ENCODE data around the gene ARHGEF4. TPM values are rescaled to one million over a fixed set of nuclear protein-coding genes. Genes with fewer than 3 reads are reported as not detected.

Gene ARHGEF4
- total RNA-seq, 1 experiment from 2014 or later, result 26.6 TPM

DNA sequence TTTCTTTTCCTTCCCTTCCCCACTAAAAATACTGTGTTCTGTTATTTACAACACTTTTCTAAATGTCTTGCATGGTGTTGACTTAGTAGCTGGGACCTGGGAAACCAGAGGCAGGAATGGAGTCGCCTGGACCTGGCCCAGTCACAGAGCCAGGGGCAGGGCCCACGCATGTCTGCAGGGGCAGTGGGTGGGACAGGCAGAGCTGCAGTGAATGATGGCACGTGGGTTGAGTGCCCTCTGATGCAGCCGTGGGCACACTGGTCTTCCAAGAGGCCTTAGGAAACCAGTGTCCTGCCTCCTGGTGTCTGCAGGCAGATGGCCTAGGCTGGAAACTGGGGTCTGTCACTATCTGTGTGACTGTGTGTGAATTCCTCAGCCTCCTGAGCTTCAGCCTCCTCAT, 46.8 kb downstream of the ARHGEF4 start:
- no peak overlapping the region for H3K4me3 ChIP-seq (replicated peaks in 1 of 2; ENCODE audit: low read depth in 1 of 2, low read length in 2 of 2)
- no peaks in the 10 kb centered on the region for H3K36me3 ChIP-seq (ENCODE audit: control insufficient read depth in 1 of 2, insufficient read depth in 2 of 2, low read length in 2 of 2)
- ATAC-seq (no peak), DNase-seq (ENCODE audit: low read depth, low spot score) (no peak)
- CTCF ChIA-PET, result interaction anchor here (1.1 to 1.7 kb wide), 2 partner anchors 10 to 86 kb away, joined by 3 to 4 read pairs; no protein-coding TSS in a partner anchor
- H3K9ac ChIP-seq (ENCODE audit: low read length), result no peak overlapping the region
- TF ChIP-seq, protein P1, sequence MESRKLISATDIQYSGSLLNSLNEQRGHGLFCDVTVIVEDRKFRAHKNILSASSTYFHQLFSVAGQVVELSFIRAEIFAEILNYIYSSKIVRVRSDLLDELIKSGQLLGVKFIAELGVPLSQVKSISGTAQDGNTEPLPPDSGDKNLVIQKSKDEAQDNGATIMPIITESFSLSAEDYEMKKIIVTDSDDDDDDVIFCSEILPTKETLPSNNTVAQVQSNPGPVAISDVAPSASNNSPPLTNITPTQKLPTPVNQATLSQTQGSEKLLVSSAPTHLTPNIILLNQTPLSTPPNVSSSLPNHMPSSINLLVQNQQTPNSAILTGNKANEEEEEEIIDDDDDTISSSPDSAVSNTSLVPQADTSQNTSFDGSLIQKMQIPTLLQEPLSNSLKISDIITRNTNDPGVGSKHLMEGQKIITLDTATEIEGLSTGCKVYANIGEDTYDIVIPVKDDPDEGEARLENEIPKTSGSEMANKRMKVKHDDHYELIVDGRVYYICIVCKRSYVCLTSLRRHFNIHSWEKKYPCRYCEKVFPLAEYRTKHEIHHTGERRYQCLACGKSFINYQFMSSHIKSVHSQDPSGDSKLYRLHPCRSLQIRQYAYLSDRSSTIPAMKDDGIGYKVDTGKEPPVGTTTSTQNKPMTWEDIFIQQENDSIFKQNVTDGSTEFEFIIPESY (IDR thresholded peaks at IDR 0.05; ENCODE audit: extremely low read depth, insufficient replicate concordance, low read length), result no peak
- TF ChIP-seq POLR2A (IDR thresholded peaks at IDR 0.05; ENCODE audit: borderline replicate concordance, extremely low read depth, insufficient read depth, insufficient read length) (no peak), ATF3 (IDR thresholded peaks at IDR 0.05) (no peak), JUND (IDR thresholded peaks at IDR 0.05) (no peak), SRF (IDR thresholded peaks at IDR 0.05; ENCODE audit: low read depth) (no peak), ZNF274 (IDR thresholded peaks at IDR 0.05; ENCODE audit: low read depth, low read length) (no peak)
- H3K9me2 ChIP-seq (ENCODE audit: insufficient read depth), result no peaks in the 10 kb centered on the region
- H3K4me1 ChIP-seq (ENCODE audit: control insufficient read depth in 1 of 2, insufficient read depth in 2 of 2, low read length in 2 of 2), result peaks cover 0 to 12% of the 10 kb centered on the region in 2 experiments; a peak in 1 of 4 replicates
- no TSS peak for BruUV-seq (replicated peaks)
- H4K20me1 ChIP-seq (ENCODE audit: insufficient read depth), result no peaks in the 10 kb centered on the region
- H3K79me2 ChIP-seq (ENCODE audit: insufficient read depth, low read length), result no peaks in the 10 kb centered on the region
- no peak overlapping the region for H3K27ac ChIP-seq (ENCODE audit: low read depth, low read length)
- RAD21 ChIA-PET (ENCODE audit: low non-redundant PET in 1 of 2, low total read pairs in 2 of 2, uncharacterized antibody in 2 of 2, unreplicated experiment in 2 of 2), result no interaction called here
- H3K9me3 ChIP-seq (ENCODE audit: control insufficient read depth in 1 of 2, insufficient read depth in 1 of 2, low read depth in 1 of 2, low read length in 2 of 2), result no peaks in the 10 kb centered on the region
- no peaks in the 10 kb centered on the region for H3K27me3 ChIP-seq (ENCODE audit: insufficient read depth, low read length)
- no peak overlapping the region for H3K4me2 ChIP-seq (ENCODE audit: low read length)
- POLR2A ChIA-PET, result no interaction called here
- intact Hi-C loops (cut with micrococcal nuclease), result no loop called here
- H2AFZ ChIP-seq (ENCODE audit: low read depth, low read length, poor library complexity, severe bottlenecking), result no peak overlapping the region

DNA sequence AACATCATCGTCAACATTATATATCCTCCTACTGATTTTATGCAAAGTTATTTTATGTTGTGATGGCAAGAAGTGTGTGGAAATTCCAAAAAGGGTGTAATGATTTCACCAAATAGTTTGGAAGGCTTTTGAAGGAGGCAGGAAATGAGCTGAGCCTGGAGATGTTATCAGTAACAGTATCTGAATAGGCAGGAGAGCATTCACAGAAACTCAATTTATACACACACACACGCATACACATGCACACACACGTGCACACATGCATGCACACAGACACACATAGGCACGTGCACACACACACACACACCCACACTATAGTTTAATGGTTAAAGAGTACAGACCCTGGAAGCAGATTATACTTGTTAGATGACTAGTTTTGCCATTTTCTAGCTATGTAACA, 47.3 kb downstream of the ARHGEF4 start:
- Histone ChIP-seq H3K79me2 (ENCODE audit: insufficient read depth, low read length) (no peaks in the 10 kb centered on the region), H3K36me3 (ENCODE audit: control insufficient read depth in 1 of 2, insufficient read depth in 2 of 2, low read length in 2 of 2) (no peaks in the 10 kb centered on the region), H3K9me3 (ENCODE audit: control insufficient read depth in 1 of 2, insufficient read depth in 1 of 2, low read depth in 1 of 2, low read length in 2 of 2) (no peaks in the 10 kb centered on the region), H2AFZ (ENCODE audit: low read depth, low read length, poor library complexity, severe bottlenecking) (no peak overlapping the region), H3K27me3 (ENCODE audit: insufficient read depth, low read length) (no peaks in the 10 kb centered on the region), H3K4me2 (ENCODE audit: low read length) (no peak overlapping the region), H4K20me1 (ENCODE audit: insufficient read depth) (no peaks in the 10 kb centered on the region), H3K27ac (ENCODE audit: low read depth, low read length) (no peak overlapping the region), H3K4me1 (ENCODE audit: control insufficient read depth in 1 of 2, insufficient read depth in 2 of 2, low read length in 2 of 2) (peaks cover 0 to 12% of the 10 kb centered on the region in 2 experiments; a peak in 1 of 4 replicates), H3K9ac (ENCODE audit: low read length) (no peak overlapping the region), H3K4me3 (replicated peaks in 1 of 2; ENCODE audit: low read depth in 1 of 2, low read length in 2 of 2) (no peak overlapping the region), H3K9me2 (ENCODE audit: insufficient read depth) (no peaks in the 10 kb centered on the region)
- intact Hi-C loops (cut with micrococcal nuclease), result no loop called here
- TF ChIP-seq EZH2 (IDR thresholded peaks at IDR 0.05), result no peak
- TF ChIP-seq POLR2AphosphoS5 (IDR thresholded peaks at IDR 0.05; ENCODE audit: low read depth, low read length), result no peak
- no peak for TF ChIP-seq EZH2phosphoT487 (IDR thresholded peaks at IDR 0.05; ENCODE audit: borderline replicate concordance)
- TF ChIP-seq, protein P2, sequence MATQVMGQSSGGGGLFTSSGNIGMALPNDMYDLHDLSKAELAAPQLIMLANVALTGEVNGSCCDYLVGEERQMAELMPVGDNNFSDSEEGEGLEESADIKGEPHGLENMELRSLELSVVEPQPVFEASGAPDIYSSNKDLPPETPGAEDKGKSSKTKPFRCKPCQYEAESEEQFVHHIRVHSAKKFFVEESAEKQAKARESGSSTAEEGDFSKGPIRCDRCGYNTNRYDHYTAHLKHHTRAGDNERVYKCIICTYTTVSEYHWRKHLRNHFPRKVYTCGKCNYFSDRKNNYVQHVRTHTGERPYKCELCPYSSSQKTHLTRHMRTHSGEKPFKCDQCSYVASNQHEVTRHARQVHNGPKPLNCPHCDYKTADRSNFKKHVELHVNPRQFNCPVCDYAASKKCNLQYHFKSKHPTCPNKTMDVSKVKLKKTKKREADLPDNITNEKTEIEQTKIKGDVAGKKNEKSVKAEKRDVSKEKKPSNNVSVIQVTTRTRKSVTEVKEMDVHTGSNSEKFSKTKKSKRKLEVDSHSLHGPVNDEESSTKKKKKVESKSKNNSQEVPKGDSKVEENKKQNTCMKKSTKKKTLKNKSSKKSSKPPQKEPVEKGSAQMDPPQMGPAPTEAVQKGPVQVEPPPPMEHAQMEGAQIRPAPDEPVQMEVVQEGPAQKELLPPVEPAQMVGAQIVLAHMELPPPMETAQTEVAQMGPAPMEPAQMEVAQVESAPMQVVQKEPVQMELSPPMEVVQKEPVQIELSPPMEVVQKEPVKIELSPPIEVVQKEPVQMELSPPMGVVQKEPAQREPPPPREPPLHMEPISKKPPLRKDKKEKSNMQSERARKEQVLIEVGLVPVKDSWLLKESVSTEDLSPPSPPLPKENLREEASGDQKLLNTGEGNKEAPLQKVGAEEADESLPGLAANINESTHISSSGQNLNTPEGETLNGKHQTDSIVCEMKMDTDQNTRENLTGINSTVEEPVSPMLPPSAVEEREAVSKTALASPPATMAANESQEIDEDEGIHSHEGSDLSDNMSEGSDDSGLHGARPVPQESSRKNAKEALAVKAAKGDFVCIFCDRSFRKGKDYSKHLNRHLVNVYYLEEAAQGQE (IDR thresholded peaks at IDR 0.05; ENCODE audit: low read depth), result no peak
- DNase-seq (ENCODE audit: low read depth, low spot score) (no peak), ATAC-seq (no peak)
- RAD21 ChIA-PET (ENCODE audit: low non-redundant PET in 1 of 2, low total read pairs in 2 of 2, uncharacterized antibody in 2 of 2, unreplicated experiment in 2 of 2), result no interaction called here
- BruUV-seq (replicated peaks), result no TSS peak
- CTCF ChIA-PET, result interaction anchor here (1.1 to 1.7 kb wide), 2 partner anchors 11 to 86 kb away, joined by 3 to 4 read pairs; no protein-coding TSS in a partner anchor
- POLR2A ChIA-PET, result no interaction called here

Data from HCT116 (cell line).